ENCODE measurements around the gene CHCHD4. TPM values are rescaled to one million over a fixed set of nuclear protein-coding genes. Genes with fewer than 3 reads are reported as not detected.

The CHCHD4 gene
- total and polyA plus RNA-seq, 10 of the 15 experiments (the other 5 are each of a cell fraction or from before 2014, with no cell fraction given), result 21.0 to 46.8 (median 29.0) TPM

GRCh38 chr3:14064910-14065309, 59.8 kb downstream of the CHCHD4 start:
- POLR2A ChIA-PET, result no interaction called here
- intact Hi-C loops (cut with micrococcal nuclease; ENCODE audit: unreplicated experiment) (no loop called here), in situ Hi-C loops (cut with MboI) (no loop called here)
- no peak overlapping the region for H3K9ac ChIP-seq (ENCODE audit: control insufficient read depth, insufficient read depth, low read length)
- H3K27me3 ChIP-seq (replicated peaks in 1 of 2; ENCODE audit: control insufficient read depth in 2 of 2, insufficient read depth in 2 of 2, low read length in 1 of 2), result no peaks in the 10 kb centered on the region
- no peaks in the 10 kb centered on the region; the same call in 1 of the 2 replicates for H3K4me1 ChIP-seq (ENCODE audit: control insufficient read depth, insufficient read depth, low read length)
- FAIRE-seq (no peak), DNase-seq (ENCODE audit: low read depth, low spot score) (no peak), ATAC-seq (no peak)
- H3K4me2 ChIP-seq (ENCODE audit: control insufficient read depth, insufficient read depth), result no peak overlapping the region
- H3K9me3 ChIP-seq (replicated peaks; ENCODE audit: control insufficient read depth, insufficient read depth, low read length), result no peaks in the 10 kb centered on the region
- H4K20me1 ChIP-seq (ENCODE audit: control insufficient read depth, insufficient read depth), result no peaks in the 10 kb centered on the region
- no TSS peak for BruUV-seq (replicated peaks)
- 6% methylated on average over 4 of the region's 4 CpGs for WGBS (ENCODE audit: insufficient coverage, insufficient replicate concordance, low lambda C conversion rate, missing lambda C conversion rate)
- H3K36me3 ChIP-seq (ENCODE audit: control insufficient read depth in 2 of 2, insufficient read depth in 2 of 2, low read length in 1 of 2), result no peaks in the 10 kb centered on the region
- no peak overlapping the region for H3K4me3 ChIP-seq
- no peaks in the 10 kb centered on the region for H3K79me2 ChIP-seq (ENCODE audit: control insufficient read depth, insufficient read depth, low read length)
- CTCF ChIA-PET, result interaction anchor here (0.6 kb wide), 1 partner anchor 86 kb away, joined by 3 read pairs; no protein-coding TSS in a partner anchor
- no peak overlapping the region for H3K27ac ChIP-seq (ENCODE audit: control insufficient read depth, insufficient read depth)
- RAD21 ChIA-PET (ENCODE audit: unreplicated experiment), result no interaction called here
- no peak for TF ChIP-seq WRNIP1 (IDR thresholded peaks at IDR 0.05; ENCODE audit: borderline replicate concordance, low read depth, low read length)
- TF ChIP-seq FOXM1 (IDR thresholded peaks at IDR 0.05; ENCODE audit: low read depth, low read length), result no peak
- H2AFZ ChIP-seq (ENCODE audit: control insufficient read depth, low read depth, low read length), result no peak overlapping the region
- SMC1A ChIA-PET (ENCODE audit: uncharacterized antibody, unreplicated experiment), result no interaction called here

- H3K4me2 ChIP-seq (ENCODE audit: control insufficient read depth, insufficient read depth), result no peak overlapping the region
- CTCF ChIA-PET, result interaction anchor here (1.4 kb wide), 1 partner anchor 24 kb away, joined by 3 read pairs; no protein-coding TSS in a partner anchor
- H3K36me3 ChIP-seq (ENCODE audit: control insufficient read depth in 2 of 2, insufficient read depth in 2 of 2, low read length in 1 of 2), result no peaks in the 10 kb centered on the region
- ATAC-seq (no peak), DNase-seq (ENCODE audit: low read depth, low spot score) (no peak), FAIRE-seq (no peak)
- no peaks in the 10 kb centered on the region for H4K20me1 ChIP-seq (ENCODE audit: control insufficient read depth, insufficient read depth)
- 7% methylated on average over 2 of the region's 2 CpGs for WGBS (ENCODE audit: insufficient coverage, insufficient replicate concordance, low lambda C conversion rate, missing lambda C conversion rate)
- POLR2A ChIA-PET, result no interaction called here
- BruUV-seq (replicated peaks), result no TSS peak
- H3K27ac ChIP-seq (ENCODE audit: control insufficient read depth, insufficient read depth), result no peak overlapping the region
- SMC1A ChIA-PET (ENCODE audit: uncharacterized antibody, unreplicated experiment), result no interaction called here
- RAD21 ChIA-PET (ENCODE audit: unreplicated experiment), result no interaction called here
- intact Hi-C loops (cut with micrococcal nuclease; ENCODE audit: unreplicated experiment), result no loop called here
- H3K27me3 ChIP-seq (replicated peaks in 1 of 2; ENCODE audit: control insufficient read depth in 2 of 2, insufficient read depth in 2 of 2, low read length in 1 of 2), result no peaks in the 10 kb centered on the region
- H3K4me3 ChIP-seq, result no peak overlapping the region
- no peaks in the 10 kb centered on the region for H3K79me2 ChIP-seq (ENCODE audit: control insufficient read depth, insufficient read depth, low read length)
- no peak overlapping the region for H2AFZ ChIP-seq (ENCODE audit: control insufficient read depth, low read depth, low read length)
- no peaks in the 10 kb centered on the region for H3K9me3 ChIP-seq (replicated peaks; ENCODE audit: control insufficient read depth, insufficient read depth, low read length)
- H3K4me1 ChIP-seq (ENCODE audit: control insufficient read depth, insufficient read depth, low read length), result no peaks in the 10 kb centered on the region
- in situ Hi-C loops (cut with MboI), result no loop called here
- TF ChIP-seq MEF2A (IDR thresholded peaks at IDR 0.05; ENCODE audit: insufficient read depth, low read depth, low read length), result no peak
- TF ChIP-seq NRF1 (conservative IDR thresholded peaks at IDR 0.05; ENCODE audit: low read depth, low read length), result no peak
- no peak overlapping the region for H3K9ac ChIP-seq (ENCODE audit: control insufficient read depth, insufficient read depth, low read length)
Observed at GRCh38 chr3:14063152-14063551, 61.5 kb downstream of the CHCHD4 start.

Other genes with a start within 250 kb of the CHCHD4 start
- gene WNT7A, start 244.8 kb downstream of the CHCHD4 start, total RNA-seq (2014; rRNA removed), result not detected in 2 replicates
- not detected in 2 replicates for gene WNT7A, start 244.8 kb downstream of the CHCHD4 start, total RNA-seq (2014; rRNA removed; fragmentation: Illumina TruSeq; extraction: Trizol)
- gene WNT7A, start 244.8 kb downstream of the CHCHD4 start, total RNA-seq (2021), result 0.08 TPM in 1 of 2 replicates, not detected in the other
- not detected in 2 replicates for gene WNT7A, start 244.8 kb downstream of the CHCHD4 start, polyA plus RNA-seq (2011; rRNA removed)
- not detected in 2 replicates for gene WNT7A, start 244.8 kb downstream of the CHCHD4 start, polyA plus RNA-seq (2014; fragmentation: Illumina TruSeq; extraction: Trizol)
- not detected for gene WNT7A, start 244.8 kb downstream of the CHCHD4 start, polyA plus RNA-seq (2014; fragmentation: Nextera tagmentation; extraction: Ambion mirVana)
- not detected in 2 replicates for gene WNT7A, start 244.8 kb downstream of the CHCHD4 start, polyA plus RNA-seq (2014; rRNA removed)
- gene WNT7A, start 244.8 kb downstream of the CHCHD4 start, polyA plus RNA-seq (2016; fragmentation: Nextera tagmentation; extraction: Ambion mirVana), result not detected
- 23.0 and 25.0 TPM in 2 replicates for gene TMEM43, start 182 bp upstream of the CHCHD4 start, total RNA-seq (2014; rRNA removed)
- 15.4 and 15.7 TPM in 2 replicates for gene TMEM43, start 182 bp upstream of the CHCHD4 start, total RNA-seq (2014; rRNA removed; fragmentation: Illumina TruSeq; extraction: Trizol)
- gene TMEM43, start 182 bp upstream of the CHCHD4 start, total RNA-seq (2021), result 18.0 and 18.7 TPM in 2 replicates
- 29.9 and 33.0 TPM in 2 replicates for gene TMEM43, start 182 bp upstream of the CHCHD4 start, polyA plus RNA-seq (2011; rRNA removed)
- gene TMEM43, start 182 bp upstream of the CHCHD4 start, polyA plus RNA-seq (2014; fragmentation: Illumina TruSeq; extraction: Trizol), result 16.9 and 17.5 TPM in 2 replicates
- gene TMEM43, start 182 bp upstream of the CHCHD4 start, polyA plus RNA-seq (2014; fragmentation: Nextera tagmentation; extraction: Ambion mirVana), result 1 to 10 TPM; 7.2 to 7.6 TPM
- 17.1 and 18.3 TPM in 2 replicates for gene TMEM43, start 182 bp upstream of the CHCHD4 start, polyA plus RNA-seq (2014; rRNA removed)
- 10 to 100 TPM; 22.3 to 24.4 TPM for gene TMEM43, start 182 bp upstream of the CHCHD4 start, polyA plus RNA-seq (2016; fragmentation: Nextera tagmentation; extraction: Ambion mirVana)
- 30.2 and 32.9 TPM in 2 replicates for gene XPC, start 53.7 kb upstream of the CHCHD4 start, total RNA-seq (2014; rRNA removed)
- 27.9 and 29.5 TPM in 2 replicates for gene XPC, start 53.7 kb upstream of the CHCHD4 start, total RNA-seq (2014; rRNA removed; fragmentation: Illumina TruSeq; extraction: Trizol)
- gene XPC, start 53.7 kb upstream of the CHCHD4 start, total RNA-seq (2021), result 32.9 and 35.1 TPM in 2 replicates
- 19.2 and 27.7 TPM in 2 replicates for gene XPC, start 53.7 kb upstream of the CHCHD4 start, polyA plus RNA-seq (2011; rRNA removed)
- 31.5 and 36.3 TPM in 2 replicates for gene XPC, start 53.7 kb upstream of the CHCHD4 start, polyA plus RNA-seq (2014; fragmentation: Illumina TruSeq; extraction: Trizol)
- 1 to 10 TPM; 4.0 to 6.1 TPM for gene XPC, start 53.7 kb upstream of the CHCHD4 start, polyA plus RNA-seq (2014; fragmentation: Nextera tagmentation; extraction: Ambion mirVana)
- gene XPC, start 53.7 kb upstream of the CHCHD4 start, polyA plus RNA-seq (2014; rRNA removed), result 25.8 and 28.1 TPM in 2 replicates
- gene XPC, start 53.7 kb upstream of the CHCHD4 start, polyA plus RNA-seq (2016; fragmentation: Nextera tagmentation; extraction: Ambion mirVana), result 10 to 100 TPM; 45.7 to 48.3 TPM
- gene LSM3, start 53.9 kb upstream of the CHCHD4 start, total RNA-seq (2014; rRNA removed), result 15.5 and 17.1 TPM in 2 replicates
- 26.8 and 30.5 TPM in 2 replicates for gene LSM3, start 53.9 kb upstream of the CHCHD4 start, total RNA-seq (2014; rRNA removed; fragmentation: Illumina TruSeq; extraction: Trizol)
- 16.0 and 18.3 TPM in 2 replicates for gene LSM3, start 53.9 kb upstream of the CHCHD4 start, total RNA-seq (2021)
- gene LSM3, start 53.9 kb upstream of the CHCHD4 start, polyA plus RNA-seq (2011; rRNA removed), result 25.2 and 44.6 TPM in 2 replicates
- gene LSM3, start 53.9 kb upstream of the CHCHD4 start, polyA plus RNA-seq (2014; fragmentation: Illumina TruSeq; extraction: Trizol), result 27.8 and 33.8 TPM in 2 replicates
- gene LSM3, start 53.9 kb upstream of the CHCHD4 start, polyA plus RNA-seq (2014; fragmentation: Nextera tagmentation; extraction: Ambion mirVana), result 100 to 1,000 TPM in 1 of 2 experiments, 10 to 100 TPM in 1; 98.1 to 111 TPM
- 20.0 and 23.9 TPM in 2 replicates for gene LSM3, start 53.9 kb upstream of the CHCHD4 start, polyA plus RNA-seq (2014; rRNA removed)
- gene LSM3, start 53.9 kb upstream of the CHCHD4 start, polyA plus RNA-seq (2016; fragmentation: Nextera tagmentation; extraction: Ambion mirVana), result 10 to 100 TPM; 79.6 to 85.3 TPM

Measured in GM12878 (cell line).